IMR-90 (cell line): Measurements from ENCODE around the gene CDC42EP4. TPM values are rescaled to one million over a fixed set of nuclear protein-coding genes. Genes with fewer than 3 reads are reported as not detected.

Experiments used
- ATAC-seq: fragments of 200-7000 bp; cut with Tn5 transposase; 2 replicates; pipeline ENCODE4 v1.9.1; 2020; ENCODE audit warnings: low read depth, mild to moderate bottlenecking, moderate library complexity
- BruUV-seq: library from RNA; stranded (reverse); fragments of 400-500 nt; replicated peaks from 2 replicates; lab custom pipeline; 2021; lab: Mats Ljungman, UMichigan
- CTCF ChIA-PET: fragments of 300-600 bp; formaldehyde crosslinking; extraction: SDS; loops from one replicate; lab custom pipeline; 2021; ENCODE audit warnings: antibody characterized with exemption; lab: Yijun Ruan, JAX
- POLR2A ChIA-PET: fragments of 300-600 bp; sonication (Branson Sonifier 250); formaldehyde crosslinking; loops from one replicate; lab custom pipeline; 2022; ENCODE audit warnings: antibody characterized with exemption; ENCODE audit not compliant: unreplicated experiment; lab: Charles Lee
- DNase-seq: peaks from one replicate; pipeline ENCODE4 v3.0.0; 2013
- H2AFZ ChIP-seq: replicated peaks from 2 replicates; pipeline ENCODE3; 2013; ENCODE audit warnings: low read length, mild to moderate bottlenecking; ENCODE audit not compliant: poor library complexity
- H2AK5ac ChIP-seq: 2 replicates; pipeline ENCODE4 v1.6.1; 2013; ENCODE audit warnings: low read depth, low read length, inconsistent platforms
- H2AK9ac ChIP-seq: replicated peaks from 2 replicates; pipeline ENCODE3; 2013; ENCODE audit warnings: mild to moderate bottlenecking, low read depth, low read length, moderate library complexity; ENCODE audit not compliant: poor library complexity
- H2BK120ac ChIP-seq: 2 replicates; pipeline ENCODE4 v1.6.1; 2013; ENCODE audit warnings: low read depth, low read length, inconsistent platforms
- H2BK15ac ChIP-seq: 3 replicates; pipeline ENCODE4 v1.6.1; 2013; ENCODE audit warnings: low read depth, low read length, inconsistent platforms
- H2BK20ac ChIP-seq: 2 replicates; pipeline ENCODE4 v1.6.1; 2013; ENCODE audit warnings: low read depth, mild to moderate bottlenecking, inconsistent platforms, low read length, moderate library complexity
- H2BK5ac ChIP-seq: 2 replicates; pipeline ENCODE4 v1.6.1; 2013; ENCODE audit warnings: mild to moderate bottlenecking, low read depth, low read length, inconsistent platforms; ENCODE audit not compliant: poor library complexity, severe bottlenecking
- H3K14ac ChIP-seq: replicated peaks from 2 replicates; pipeline ENCODE4 v1.6.1; 2013; ENCODE audit warnings: low read depth, low read length, inconsistent platforms
- H3K18ac ChIP-seq: 2 replicates; pipeline ENCODE4 v1.6.1; 2013; ENCODE audit warnings: low read depth, low read length, control low read depth
- H3K23ac ChIP-seq: 2 replicates; pipeline ENCODE4 v1.6.1; 2013; ENCODE audit warnings: low read depth, low read length, inconsistent platforms
- H3K27ac ChIP-seq: 2 replicates; pipeline ENCODE4 v1.5.1; 2013; ENCODE audit warnings: mild to moderate bottlenecking, control low read depth, low read length; ENCODE audit not compliant: insufficient read depth
- H3K27me3 ChIP-seq: 2 replicates; pipeline ENCODE4 v1.6.1; 2013; ENCODE audit warnings: low read length; ENCODE audit not compliant: control insufficient read depth, insufficient read depth
- H3K36me3 ChIP-seq: 2 replicates; pipeline ENCODE4 v1.6.1; 2013; ENCODE audit warnings: low read length, mixed read lengths; ENCODE audit not compliant: control insufficient read depth, insufficient read depth
- H3K4ac ChIP-seq: 2 replicates; pipeline ENCODE4 v1.6.1; 2013; ENCODE audit warnings: low read depth, low read length, inconsistent platforms
- H3K4me1 ChIP-seq: 2 replicates; pipeline ENCODE4 v1.6.1; 2013; ENCODE audit warnings: low read length, mixed read lengths; ENCODE audit not compliant: control insufficient read depth, insufficient read depth
- H3K4me2 ChIP-seq: 2 replicates; pipeline ENCODE4 v1.6.1; 2013; ENCODE audit warnings: low read depth, mild to moderate bottlenecking, control low read depth, low read length, moderate library complexity
- H3K4me3 ChIP-seq: 2 replicates; pipeline ENCODE4 v1.5.1; 2013; ENCODE audit warnings: low read depth, mild to moderate bottlenecking, control low read depth, low read length, moderate library complexity; ENCODE audit not compliant: insufficient read depth
- H3K56ac ChIP-seq: 2 replicates; pipeline ENCODE4 v1.6.1; 2013; ENCODE audit warnings: low read length, inconsistent platforms; ENCODE audit not compliant: insufficient read depth; ENCODE audit errors: extremely low read depth
- H3K79me1 ChIP-seq, 2 experiments: 2 replicates each; pipeline ENCODE4 v1.6.1; 2013; ENCODE audit warnings: low read length in 2 of 2, inconsistent platforms in 1 of 2, low read depth in 1 of 2
- H3K9ac ChIP-seq: 2 replicates; pipeline ENCODE4 v1.6.1; 2013; ENCODE audit warnings: low read depth, low read length, control low read depth
- H3K9me1 ChIP-seq: 2 replicates; pipeline ENCODE4 v1.6.1; 2013; ENCODE audit warnings: low read length, inconsistent platforms; ENCODE audit not compliant: insufficient read depth
- H3K9me3 ChIP-seq: 2 replicates; pipeline ENCODE4 v1.6.1; 2013; ENCODE audit warnings: low read length; ENCODE audit not compliant: control insufficient read depth, insufficient read depth
- H4K20me1 ChIP-seq: 2 replicates; pipeline ENCODE4 v1.6.1; 2013; ENCODE audit warnings: low read length, inconsistent platforms; ENCODE audit not compliant: insufficient read depth
- H4K5ac ChIP-seq: 2 replicates; pipeline ENCODE4 v1.6.1; 2013; ENCODE audit warnings: mild to moderate bottlenecking, low read depth, low read length, control low read depth
- H4K8ac ChIP-seq, 2 experiments: 2 replicates each; pipeline ENCODE4 v1.6.1; 2013; ENCODE audit warnings: low read depth in 2 of 2, low read length in 2 of 2, control low read depth in 1 of 2, inconsistent platforms in 1 of 2
- H4K91ac ChIP-seq: 2 replicates; pipeline ENCODE4 v1.6.1; 2013; ENCODE audit warnings: low read depth, low read length, inconsistent platforms; ENCODE audit not compliant: insufficient read depth
- BHLHE40 ChIP-seq: fragments of 150-350 bp; IDR thresholded peaks from 2 replicates; pipeline ENCODE4 v1.6.1; 2016; ENCODE audit warnings: mild to moderate bottlenecking, low read depth, low read length
- CEBPB ChIP-seq: IDR thresholded peaks from 2 replicates; pipeline ENCODE4 v1.6.1; 2012; ENCODE audit warnings: low read depth, low read length, improper control_type of control experiment
- CHD1 ChIP-seq: IDR thresholded peaks from 2 replicates; pipeline ENCODE4 v1.6.1; 2012; ENCODE audit warnings: low read depth, low read length, improper control_type of control experiment
- CTCF ChIP-seq: conservative IDR thresholded peaks from 2 replicates; pipeline ENCODE4 v1.5.1; 2012; ENCODE audit warnings: mild to moderate bottlenecking, low read depth, low read length, improper control_type of control experiment
- ELK1 ChIP-seq: fragments of 150-350 bp; IDR thresholded peaks from 2 replicates; pipeline ENCODE4 v1.6.1; 2016; ENCODE audit warnings: low read depth, mild to moderate bottlenecking, low read length, moderate library complexity, borderline replicate concordance
- FOS ChIP-seq: fragments of 150-350 bp; IDR thresholded peaks from 2 replicates; pipeline ENCODE4 v1.6.1; 2016; ENCODE audit warnings: low read depth, low read length
- MAFK ChIP-seq: IDR thresholded peaks from 2 replicates; pipeline ENCODE4 v1.6.1; 2012; ENCODE audit warnings: low read depth, low read length, improper control_type of control experiment
- MAZ ChIP-seq: IDR thresholded peaks from 2 replicates; pipeline ENCODE4 v1.6.1; 2012; ENCODE audit warnings: low read depth, mild to moderate bottlenecking, low read length, improper control_type of control experiment, moderate library complexity, borderline replicate concordance
- MXI1 ChIP-seq: IDR thresholded peaks from 2 replicates; pipeline ENCODE4 v1.6.1; 2012; ENCODE audit warnings: low read depth, mild to moderate bottlenecking, low read length, moderate library complexity, borderline replicate concordance
- NFE2L2 ChIP-seq: fragments of 150-350 bp; IDR thresholded peaks from 2 replicates; pipeline ENCODE4 v1.6.1; 2016; ENCODE audit warnings: low read depth, mild to moderate bottlenecking, low read length
- POLR2A ChIP-seq: IDR thresholded peaks from 2 replicates; pipeline ENCODE4 v1.6.1; 2012; ENCODE audit warnings: mild to moderate bottlenecking, low read depth, low read length
- RAD21 ChIP-seq: IDR thresholded peaks from 2 replicates; pipeline ENCODE4 v1.6.1; 2012; ENCODE audit warnings: low read length, improper control_type of control experiment
- RCOR1 ChIP-seq: IDR thresholded peaks from 2 replicates; pipeline ENCODE4 v1.6.1; 2012; ENCODE audit warnings: mild to moderate bottlenecking, low read length, improper control_type of control experiment; ENCODE audit not compliant: insufficient replicate concordance
- RFX5 ChIP-seq: IDR thresholded peaks from 2 replicates; pipeline ENCODE4 v1.8.0; 2012; ENCODE audit warnings: low read depth, mild to moderate bottlenecking, low read length, moderate library complexity
- SMC3 ChIP-seq: fragments of 150-350 bp; IDR thresholded peaks from 2 replicates; pipeline ENCODE4 v1.6.1; 2016; ENCODE audit warnings: low read depth, mild to moderate bottlenecking, antibody characterized with exemption, low read length, moderate library complexity
- USF2 ChIP-seq: fragments of 150-350 bp; IDR thresholded peaks from 2 replicates; pipeline ENCODE4 v1.6.1; 2017; ENCODE audit warnings: mild to moderate bottlenecking, antibody characterized with exemption, low read length, low read depth
- WGBS, 2 experiments: methylation state at CpG; one replicate each; pipeline versions ENCODE4 v1.1.5 to v1.1.7; 2013; ENCODE audit warnings: missing lambda C conversion rate in 2 of 2; ENCODE audit not compliant: insufficient read length in 1 of 2; ENCODE audit errors: extremely low coverage in 2 of 2; 5-methylcytosine and 5-hydroxymethylcytosine counted together
- dilution Hi-C: fragments of 300-500 bp; cut with HindIII; formaldehyde crosslinking; loops from one replicate; pipeline ENCODE4 v1.14.3; 2018; ENCODE audit warnings: low sequenced_read_pairs; ENCODE audit not compliant: unreplicated experiment
- in situ Hi-C: fragments of 300-500 bp; cut with MboI; formaldehyde crosslinking; loops from 3 replicates; pipeline ENCODE4 v1.14.3; 2019; ENCODE audit warnings: low sequenced_read_pairs, inconsistent platforms, mixed read lengths
- intact Hi-C: fragments of 100-400 bp; cut with micrococcal nuclease; formaldehyde crosslinking; loops from 2 replicates; pipeline ENCODE4 v1.10.0; 2022
- polyA plus RNA-seq, 3 experiments: library from polyadenylated mRNA; depleted of rRNA; stranded (reverse); fragments of >200 nt; gene quantifications; 2 replicates each; pipeline ENCODE4 v1.2.3, GENCODE V29; 2012; ENCODE audit warnings: low replicate concordance in 1 of 3
- total RNA-seq: library from RNA; depleted of rRNA; stranded (reverse); fragments of >200 nt; gene quantifications from 2 replicates; pipeline ENCODE4 v1.2.3, GENCODE V29; 2012

The CDC42EP4 gene
- total and polyA plus RNA-seq, 2 of the 4 experiments (the other 2 are of a cell fraction), result 14.3 to 25.8 TPM

- Histone ChIP-seq H3K27ac (no peak overlapping the region), H2BK15ac (no peak overlapping the region), H3K9ac (no peak overlapping the region), H3K4me2 (no peak overlapping the region), H2AK9ac (no peak overlapping the region), H4K8ac (no peak overlapping the region), H3K9me1 (peaks cover 18% of the 10 kb centered on the region), H2AFZ (no peak overlapping the region), H4K91ac (no peak overlapping the region), H2BK20ac (no peak overlapping the region), H4K5ac (no peak overlapping the region), H2BK120ac (no peak overlapping the region), H3K23ac (no peak overlapping the region; the same call in 1 of the 2 replicates), H3K4me3 (no peak overlapping the region), H3K9me3 (no peaks in the 10 kb centered on the region), H3K18ac (no peak overlapping the region), H3K4me1 (peaks cover 38% of the 10 kb centered on the region), H2AK5ac (no peak overlapping the region), H3K79me1 (peaks cover 23 to 68% of the 10 kb centered on the region in 2 experiments), H3K14ac (no peak overlapping the region), H3K36me3 (peaks cover 6% of the 10 kb centered on the region; the same call in 1 of the 2 replicates), H3K27me3 (no peaks in the 10 kb centered on the region), H4K20me1 (peaks cover 37% of the 10 kb centered on the region), H2BK5ac (no peak overlapping the region), H3K56ac (no peak overlapping the region), H3K4ac (no peak overlapping the region)
- TF ChIP-seq RAD21 (no peak), ELK1 (no peak), CTCF (no peak), USF2 (no peak), NFE2L2 (no peak), POLR2A (no peak), MAFK (no peak), FOS (no peak), MXI1 (no peak), CHD1 (no peak), RCOR1 (no peak), MAZ (no peak), RFX5 (no peak), SMC3 (no peak), CEBPB (no peak), BHLHE40 (no peak)
- no peak for DNase-seq
- dilution Hi-C loops, result no loop called here
- intact Hi-C loops, result no loop called here
- in situ Hi-C loops, result no loop called here
- no peak for ATAC-seq
- BruUV-seq, result no TSS peak
- ChIA-PET CTCF (no interaction called here), POLR2A (no interaction called here)
- WGBS, 2 experiments, result no CpG with 5 or more reads among the region's 3 CpGs
These were observed 9.6 kb downstream of the CDC42EP4 start for GRCh38 chr17:73302189-73302588.
